Superior temporal gyrus (tissue), 1 donor: Measurements from ENCODE around the gene CTTNBP2.
A peak's percentile ranks its signal among the peaks of the same experiment; 100 is the strongest.
"Not testable (repeated sequence)": the region's sequence is repeated elsewhere in the genome, so short reads cannot be mapped to it uniquely, and the experiment has no call there.

ENCODE experiments used
- DNase-seq: peaks from one replicate; pipeline ENCODE4 v3.0.0-alpha.2; 2016; ENCODE audit errors: extremely low spot score

The CTTNBP2 gene

GRCh38 chr7:117737926-117738325, 135.3 kb downstream of the CTTNBP2 start:
- DNase-seq, result peak; percentile 80

GRCh38 chr7:117731455-117731854, 141.8 kb downstream of the CTTNBP2 start:
- DNase-seq, result no peak

GRCh38 chr7:117730390-117730789, 142.9 kb downstream of the CTTNBP2 start:
- no peak for DNase-seq

GRCh38 chr7:117728890-117729624, 144.2 kb downstream of the CTTNBP2 start:
- peak; percentile 82 for DNase-seq

GRCh38 chr7:117724898-117725297, 148.3 kb downstream of the CTTNBP2 start:
- no peak for DNase-seq

- no peak for DNase-seq
Observed at GRCh38 chr7:117719377-117719776, 153.9 kb downstream of the CTTNBP2 start.

GRCh38 chr7:117718116-117718835, 155.0 kb downstream of the CTTNBP2 start:
- no peak for DNase-seq

- no peak for DNase-seq
Observed at GRCh38 chr7:117717357-117717756, 155.9 kb downstream of the CTTNBP2 start.

- no peak for DNase-seq
Observed at GRCh38 chr7:117716707-117717299, 156.4 kb downstream of the CTTNBP2 start.

- peak; percentile 91 for DNase-seq
Observed at GRCh38 chr7:117715784-117716445, 157.3 kb downstream of the CTTNBP2 start.

GRCh38 chr7:117711556-117711955, 161.7 kb downstream of the CTTNBP2 start:
- DNase-seq, result no peak

- not testable (repeated sequence) for DNase-seq
Observed at GRCh38 chr7:117708173-117708572, 165.1 kb downstream of the CTTNBP2 start.

GRCh38 chr7:117707080-117707479, 166.2 kb downstream of the CTTNBP2 start:
- DNase-seq, result no peak

GRCh38 chr7:117706210-117706609, 167.0 kb downstream of the CTTNBP2 start:
- DNase-seq, result no peak

GRCh38 chr7:117705630-117706029, 167.6 kb downstream of the CTTNBP2 start:
- no peak for DNase-seq

GRCh38 chr7:117704063-117704462, 169.2 kb downstream of the CTTNBP2 start:
- DNase-seq, result no peak

GRCh38 chr7:117698018-117698417, 175.2 kb downstream of the CTTNBP2 start:
- DNase-seq, result no peak

- DNase-seq, result no peak
Observed at GRCh38 chr7:117692338-117692737, 180.9 kb downstream of the CTTNBP2 start.

GRCh38 chr7:117690147-117690546, 183.1 kb downstream of the CTTNBP2 start:
- no peak for DNase-seq

- DNase-seq, result no peak
Observed at GRCh38 chr7:117689406-117689805, 183.8 kb downstream of the CTTNBP2 start.

- no peak for DNase-seq
Observed at GRCh38 chr7:117688126-117688525, 185.1 kb downstream of the CTTNBP2 start.

GRCh38 chr7:117686311-117686935, 186.8 kb downstream of the CTTNBP2 start:
- no peak for DNase-seq
